HepG2 (cell line): Measurements from ENCODE around the gene EPS8. TPM values are rescaled to one million over a fixed set of nuclear protein-coding genes. Genes with fewer than 3 reads are reported as not detected.

Experiments used
- ATAC-seq: fragments of 200-7000 bp; cut with Tn5 transposase; 3 replicates; pipeline ENCODE4 v1.9.1; 2020; ENCODE audit warnings: mild to moderate bottlenecking, moderate library complexity
- BruUV-seq: library from RNA; stranded (reverse); fragments of 400-500 nt; replicated peaks from 2 replicates; lab custom pipeline; 2021; lab: Mats Ljungman, UMichigan
- CTCF ChIA-PET: fragments of 300-600 bp; formaldehyde crosslinking; extraction: SDS; loops from one replicate; lab custom pipeline; 2021; ENCODE audit warnings: low total read pairs, inconsistent platforms, low intra/inter-chr PET ratio; lab: Yijun Ruan, JAX
- POLR2A ChIA-PET: fragments of 350-600 bp; sonication (Branson Sonifier 250); formaldehyde crosslinking; loops from one replicate; lab custom pipeline; 2020; ENCODE audit warnings: antibody characterized with exemption, inconsistent platforms; lab: Yijun Ruan, JAX
- DNase-seq: peaks from one replicate; pipeline ENCODE4 v3.0.0-alpha.2; 2015; ENCODE audit warnings: low spot score
- FAIRE-seq: peaks from 3 replicates; lab custom pipeline; 2011; peaks lifted over from hg19 to GRCh38; lab: Jason Lieb, UNC
- H2AFZ ChIP-seq: one replicate; pipeline ENCODE4 v1.6.1; 2011; ENCODE audit warnings: low read length, inconsistent platforms
- H3K27ac ChIP-seq: fragments of 300-600 bp; 3 replicates; pipeline ENCODE4 v1.8.0; 2011; ENCODE audit warnings: mixed run types, mild to moderate bottlenecking, mixed read lengths, low read length, inconsistent platforms; ENCODE audit not compliant: insufficient read depth; ENCODE audit errors: extremely low read length
- H3K27me3 ChIP-seq, 2 experiments: fragments of 200-600 bp in 1 of 2; 2 replicates in 1 of 2; 3 replicates in 1 of 2; pipeline versions ENCODE4 v1.6.0 to v1.8.0; 2011; ENCODE audit warnings: low read length in 2 of 2, mild to moderate bottlenecking in 2 of 2, moderate library complexity in 2 of 2, inconsistent platforms in 1 of 2; ENCODE audit not compliant: insufficient read depth in 2 of 2, control insufficient read depth in 1 of 2
- H3K36me3 ChIP-seq, 2 experiments: fragments of 200-600 bp in 1 of 2; replicated peaks in 1 of 2; 2 replicates in 1 of 2; 3 replicates in 1 of 2; pipeline versions ENCODE4 v1.5.1 to v1.8.0; 2011; ENCODE audit warnings: low read length in 2 of 2, inconsistent platforms in 1 of 2; ENCODE audit not compliant: insufficient read depth in 2 of 2, control insufficient read depth in 1 of 2
- H3K4me1 ChIP-seq: 2 replicates; pipeline ENCODE4 v1.5.1; 2012; ENCODE audit warnings: low read length, inconsistent platforms; ENCODE audit not compliant: insufficient read depth
- H3K4me2 ChIP-seq: 2 replicates; pipeline ENCODE4 v1.6.0; 2011; ENCODE audit warnings: low read depth, low read length, inconsistent platforms
- H3K4me3 ChIP-seq, 3 experiments: fragments of 200-600 bp in 1 of 3; sonication (generic), shearing (Covaris generic) in 1 of 3; replicated peaks in 1 of 3; 2 replicates each; pipeline ENCODE4 v1.5.1; 2011 to 2016; ENCODE audit warnings: low read length in 3 of 3, inconsistent platforms in 2 of 3, low read depth in 2 of 3, mild to moderate bottlenecking in 2 of 3, control low read depth in 1 of 3, mixed read lengths in 1 of 3; ENCODE audit not compliant: insufficient read depth in 1 of 3
- H3K79me2 ChIP-seq: one replicate; pipeline ENCODE4 v1.6.1; 2011; ENCODE audit warnings: low read length, inconsistent platforms; ENCODE audit not compliant: insufficient read depth
- H3K9ac ChIP-seq: 2 replicates; pipeline ENCODE4 v1.6.0; 2011; ENCODE audit warnings: mild to moderate bottlenecking, low read depth, low read length, inconsistent platforms; ENCODE audit not compliant: insufficient read depth
- H3K9me3 ChIP-seq: 2 replicates; pipeline ENCODE4 v1.5.1; 2012; ENCODE audit warnings: mild to moderate bottlenecking, low read length
- H4K20me1 ChIP-seq: 2 replicates; pipeline ENCODE4 v1.6.0; 2011; ENCODE audit warnings: inconsistent platforms, mild to moderate bottlenecking, low read length, moderate library complexity; ENCODE audit not compliant: insufficient read depth
- AGO1 ChIP-seq: fragments of 200-400 bp; formaldehyde crosslinking; IDR thresholded peaks from 2 replicates; pipeline ENCODE4 v1.6.1; 2017; ENCODE audit warnings: mild to moderate bottlenecking, low read depth, low read length, moderate library complexity; ENCODE audit not compliant: poor library complexity, severe bottlenecking
- CCDC6 ChIP-seq: sonication (generic); formaldehyde crosslinking; IDR thresholded peaks from 2 replicates; pipeline ENCODE4 v1.8.1; 2022; ENCODE audit warnings: mild to moderate bottlenecking, missing genetic modification reagents, moderate library complexity
- KMT2A ChIP-seq: sonication (generic); formaldehyde crosslinking; IDR thresholded peaks from 2 replicates; pipeline ENCODE4 v1.4.0; 2020; ENCODE audit warnings: missing genetic modification reagents
- NFE2L1 ChIP-seq: sonication (generic); formaldehyde crosslinking; IDR thresholded peaks from 2 replicates; pipeline ENCODE4 v1.4.0; 2020; ENCODE audit warnings: missing genetic modification reagents, mild to moderate bottlenecking, borderline replicate concordance
- PLRG1 ChIP-seq: fragments of 450-650 bp; conservative IDR thresholded peaks from 2 replicates; pipeline ENCODE4 v1.6.1; 2016
- POLR2AphosphoS5 ChIP-seq: IDR thresholded peaks from 2 replicates; pipeline ENCODE4 v1.6.1; 2012; ENCODE audit warnings: low read depth, low read length
- RAD21 ChIP-seq: fragments of 450-650 bp; formaldehyde crosslinking; IDR thresholded peaks from 2 replicates; pipeline ENCODE4 v1.5.0; 2020; ENCODE audit warnings: mild to moderate bottlenecking
- SCMH1 ChIP-seq: sonication (generic); formaldehyde crosslinking; IDR thresholded peaks from 2 replicates; pipeline ENCODE4 v1.9.0; 2021; ENCODE audit warnings: missing genetic modification reagents, mild to moderate bottlenecking, borderline replicate concordance
- SP5 ChIP-seq: IDR thresholded peaks from 2 replicates; pipeline ENCODE4 v1.6.1; 2016; ENCODE audit warnings: low read depth, borderline replicate concordance
- TFAP4 ChIP-seq: sonication (generic); IDR thresholded peaks from 2 replicates; pipeline ENCODE4 v1.6.1; 2016; ENCODE audit warnings: low read depth, borderline replicate concordance
- ZEB1 ChIP-seq: IDR thresholded peaks from 2 replicates; pipeline ENCODE4 v1.6.1; 2012; ENCODE audit warnings: mild to moderate bottlenecking, low read depth, inconsistent platforms; ENCODE audit not compliant: insufficient replicate concordance
- ZNF121 ChIP-seq: sonication (generic); formaldehyde crosslinking; IDR thresholded peaks from 2 replicates; pipeline ENCODE4 v1.5.0; 2020; ENCODE audit warnings: mild to moderate bottlenecking, missing genetic modification reagents
- ZNF432 ChIP-seq: sonication (generic); formaldehyde crosslinking; IDR thresholded peaks from 2 replicates; pipeline ENCODE4 v1.5.0; 2020; ENCODE audit warnings: missing genetic modification reagents, mild to moderate bottlenecking, borderline replicate concordance
- ZNF446 ChIP-seq: sonication (generic); formaldehyde crosslinking; IDR thresholded peaks from 2 replicates; pipeline ENCODE4 v1.5.0; 2020; ENCODE audit warnings: mild to moderate bottlenecking, missing genetic modification reagents
- WGBS: methylation state at CpG from one replicate; pipeline ENCODE4 v1.1.6; 2017; ENCODE audit warnings: low lambda C conversion rate; 5-methylcytosine and 5-hydroxymethylcytosine counted together
- in situ Hi-C: cut with HindIII; loops from 2 replicates; pipeline ENCODE4 v1.10.0; 2017; ENCODE audit warnings: low pct_unique_long_range_greater_than_20kb; ENCODE audit not compliant: extremely low pct_ligation_motif_present
- intact Hi-C: fragments of 100-400 bp; cut with micrococcal nuclease; formaldehyde crosslinking; loops from one replicate; pipeline ENCODE4 v1.10.0; 2022; ENCODE audit not compliant: unreplicated experiment
- polyA plus RNA-seq, 8 experiments: library from polyadenylated mRNA; depleted of rRNA in 3 of 8; stranded (reverse) in 7 of 8; unstranded in 1 of 8; fragments of >200 nt; fragmentation: Illumina TruSeq in 4 of 8; extraction: Trizol in 4 of 8; gene quantifications; 2 replicates each; pipeline versions ENCODE4 v1.2.1 to v1.2.3, GENCODE V29; 2011 to 2016; ENCODE audit warnings: low read depth in 4 of 8, missing spikeins in 1 of 8, mixed read lengths in 1 of 8; ENCODE audit not compliant: insufficient read depth in 1 of 8
- total RNA-seq, 5 experiments: library from RNA; depleted of rRNA; stranded (reverse); fragments of >200 nt; fragmentation: Illumina TruSeq; extraction: Trizol; gene quantifications; 2 replicates each; pipeline ENCODE4 v1.2.3, GENCODE V29; 2016; ENCODE audit warnings: low read depth in 1 of 5
- TF ChIP-seq, protein P1 (sequence below): sonication (generic); formaldehyde crosslinking; IDR thresholded peaks from 2 replicates; pipeline ENCODE4 v1.5.0; 2020; ENCODE audit warnings: mild to moderate bottlenecking, missing genetic modification reagents

Gene EPS8
- total and polyA plus RNA-seq, 2 of the 13 experiments (the other 11 are each of a cell fraction or from before 2014, with no cell fraction given) = 37.1 to 43.4 TPM

DNA sequence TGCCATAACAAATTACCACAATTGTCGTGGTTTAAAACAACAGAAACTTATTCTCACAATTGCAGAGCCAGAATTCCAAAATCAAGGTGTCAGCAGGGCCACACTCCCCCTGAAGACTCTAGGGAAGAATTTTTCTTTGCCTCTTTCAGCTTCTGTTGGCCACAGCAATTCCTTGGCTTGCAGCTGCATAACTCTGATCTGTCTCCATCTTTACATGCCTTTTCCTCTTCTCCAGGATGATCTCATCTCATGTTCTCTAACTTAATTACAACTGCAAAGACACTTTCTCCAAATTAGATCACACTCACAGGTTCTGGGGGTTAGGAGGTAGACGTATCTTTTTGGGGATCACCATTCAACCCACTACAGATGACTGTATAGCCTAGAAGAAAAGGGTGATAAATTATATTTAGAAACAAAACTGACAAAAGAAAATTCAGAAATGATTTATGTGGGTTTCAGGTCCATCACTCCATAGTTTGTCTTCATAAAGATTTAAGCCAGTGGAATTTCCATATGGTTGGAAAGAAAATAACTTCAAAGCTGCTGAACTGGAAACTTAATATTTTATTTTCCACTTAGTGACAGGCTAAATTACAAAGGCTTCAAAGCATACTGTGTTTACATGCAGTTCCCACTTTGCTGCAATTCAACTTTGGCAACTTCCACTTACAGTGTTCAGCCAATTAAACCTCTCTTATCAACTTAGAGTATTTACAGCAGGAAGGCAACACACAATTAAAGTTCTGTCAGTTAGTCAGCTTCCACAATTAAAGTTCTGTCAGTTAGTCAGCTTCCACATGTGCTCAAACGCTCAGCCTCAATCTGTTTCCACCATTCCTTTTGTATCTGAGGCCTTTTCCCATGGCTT, 213.3 kb downstream of the EPS8 start:
- no peak overlapping the region for H3K4me3 ChIP-seq
- H3K36me3 ChIP-seq = no peaks in the 10 kb centered on the region
- no peaks in the 10 kb centered on the region for H3K9me3 ChIP-seq
- FAIRE-seq = no peak
- intact Hi-C loops (no loop called here), in situ Hi-C loops (no loop called here)
- ChIA-PET CTCF (no interaction called here), POLR2A (no interaction called here)
- DNase-seq = no peak
- H3K27ac ChIP-seq = no peak overlapping the region
- no peak overlapping the region for H3K9ac ChIP-seq
- H2AFZ ChIP-seq = no peak overlapping the region
- ATAC-seq = no peak
- no peaks in the 10 kb centered on the region for H4K20me1 ChIP-seq
- 29% methylated on average over 3 of the region's 3 CpGs for WGBS
- H3K27me3 ChIP-seq = no peaks in the 10 kb centered on the region; a peak in 1 of 5 replicates
- TF ChIP-seq SCMH1 (CRISPR knock-in tag) (no peak), NFE2L1 (CRISPR knock-in tag) (no peak), POLR2AphosphoS5 (no peak), ZNF432 (CRISPR knock-in tag) (no peak), PLRG1 (no peak), AGO1 (no peak), TFAP4 (no peak), ZEB1 (no peak), ZNF446 (CRISPR knock-in tag) (no peak), SP5 (no peak), KMT2A (no peak), ZNF121 (CRISPR knock-in tag) (no peak), RAD21 (CRISPR knock-in tag) (no peak), CCDC6 (no peak)
- TF ChIP-seq, protein P1, sequence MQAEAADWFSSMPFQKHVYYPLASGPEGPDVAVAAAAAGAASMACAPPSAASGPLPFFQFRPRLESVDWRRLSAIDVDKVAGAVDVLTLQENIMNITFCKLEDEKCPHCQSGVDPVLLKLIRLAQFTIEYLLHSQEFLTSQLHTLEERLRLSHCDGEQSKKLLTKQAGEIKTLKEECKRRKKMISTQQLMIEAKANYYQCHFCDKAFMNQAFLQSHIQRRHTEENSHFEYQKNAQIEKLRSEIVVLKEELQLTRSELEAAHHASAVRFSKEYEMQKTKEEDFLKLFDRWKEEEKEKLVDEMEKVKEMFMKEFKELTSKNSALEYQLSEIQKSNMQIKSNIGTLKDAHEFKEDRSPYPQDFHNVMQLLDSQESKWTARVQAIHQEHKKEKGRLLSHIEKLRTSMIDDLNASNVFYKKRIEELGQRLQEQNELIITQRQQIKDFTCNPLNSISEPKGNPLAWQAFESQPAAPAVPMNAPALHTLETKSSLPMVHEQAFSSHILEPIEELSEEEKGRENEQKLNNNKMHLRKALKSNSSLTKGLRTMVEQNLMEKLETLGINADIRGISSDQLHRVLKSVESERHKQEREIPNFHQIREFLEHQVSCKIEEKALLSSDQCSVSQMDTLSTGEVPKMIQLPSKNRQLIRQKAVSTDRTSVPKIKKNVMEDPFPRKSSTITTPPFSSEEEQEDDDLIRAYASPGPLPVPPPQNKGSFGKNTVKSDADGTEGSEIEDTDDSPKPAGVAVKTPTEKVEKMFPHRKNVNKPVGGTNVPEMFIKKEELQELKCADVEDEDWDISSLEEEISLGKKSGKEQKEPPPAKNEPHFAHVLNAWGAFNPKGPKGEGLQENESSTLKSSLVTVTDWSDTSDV = no peak
- peaks cover 34% of the 10 kb centered on the region for H3K4me1 ChIP-seq
- no peaks in the 10 kb centered on the region for H3K79me2 ChIP-seq
- H3K4me2 ChIP-seq = no peak overlapping the region
- no TSS peak for BruUV-seq
